B cell (primary cell): ENCODE measurements around the gene ZNF277.

Source experiments
- CTCF ChIP-seq: fragments of 200-600 bp; IDR thresholded peaks from one replicate; pipeline ENCODE4 v1.8.0; 2022; ENCODE audit warnings: antibody characterized with exemption, mild to moderate bottlenecking
- EZH2 ChIP-seq: IDR thresholded peaks from 2 replicates; pipeline ENCODE4 v1.6.1; 2012; ENCODE audit warnings: borderline replicate concordance, low read depth, mild to moderate bottlenecking, moderate library complexity, low read length; ENCODE audit not compliant: insufficient read depth, poor library complexity, severe bottlenecking

GRCh38 chr7:112189691-112190090, 16.8 kb upstream of the ZNF277 start:
- TF ChIP-seq CTCF (no peak), EZH2 (no peak)
